ACC112 (cell line): ENCODE data around the gene TUBGCP6.

Experiments
- H2AFZ ChIP-seq: fragments of 200-600 bp; sonication (generic); one replicate; pipeline ENCODE4 v1.6.0; 2017; ENCODE audit warnings: antibody characterized with exemption, low read length; ENCODE audit not compliant: unreplicated experiment
- H3K27ac ChIP-seq: fragments of 200-600 bp; sonication (generic); 2 replicates; pipeline ENCODE4 v1.5.1; 2014; ENCODE audit warnings: low read depth, mild to moderate bottlenecking, antibody characterized with exemption, low read length, moderate library complexity
- H3K27me3 ChIP-seq: fragments of 200-600 bp; sonication (generic); 2 replicates; pipeline ENCODE4 v1.6.1; 2014; ENCODE audit warnings: mild to moderate bottlenecking, antibody characterized with exemption, low read length, moderate library complexity, mixed read lengths; ENCODE audit not compliant: insufficient read depth
- H3K36me3 ChIP-seq: fragments of 200-600 bp; sonication (generic); 2 replicates; pipeline ENCODE4 v1.6.1; 2016; ENCODE audit warnings: mild to moderate bottlenecking, antibody characterized with exemption, low read length, moderate library complexity, mixed read lengths; ENCODE audit not compliant: insufficient read depth
- H3K4me1 ChIP-seq: fragments of 200-600 bp; sonication (generic); one replicate; pipeline ENCODE4 v1.6.1; 2016; ENCODE audit warnings: low read length, mixed read lengths; ENCODE audit not compliant: insufficient read depth, unreplicated experiment, control insufficient read depth
- H3K4me3 ChIP-seq: fragments of 200-600 bp; sonication (generic); 2 replicates; pipeline ENCODE4 v1.5.1; 2014; ENCODE audit warnings: mild to moderate bottlenecking, low read depth, low read length
- H3K79me2 ChIP-seq: fragments of 200-600 bp; sonication (generic); one replicate; pipeline ENCODE4 v1.6.0; 2016; ENCODE audit warnings: low read length; ENCODE audit not compliant: control insufficient read depth, unreplicated experiment, insufficient read depth

The TUBGCP6 gene

DNA sequence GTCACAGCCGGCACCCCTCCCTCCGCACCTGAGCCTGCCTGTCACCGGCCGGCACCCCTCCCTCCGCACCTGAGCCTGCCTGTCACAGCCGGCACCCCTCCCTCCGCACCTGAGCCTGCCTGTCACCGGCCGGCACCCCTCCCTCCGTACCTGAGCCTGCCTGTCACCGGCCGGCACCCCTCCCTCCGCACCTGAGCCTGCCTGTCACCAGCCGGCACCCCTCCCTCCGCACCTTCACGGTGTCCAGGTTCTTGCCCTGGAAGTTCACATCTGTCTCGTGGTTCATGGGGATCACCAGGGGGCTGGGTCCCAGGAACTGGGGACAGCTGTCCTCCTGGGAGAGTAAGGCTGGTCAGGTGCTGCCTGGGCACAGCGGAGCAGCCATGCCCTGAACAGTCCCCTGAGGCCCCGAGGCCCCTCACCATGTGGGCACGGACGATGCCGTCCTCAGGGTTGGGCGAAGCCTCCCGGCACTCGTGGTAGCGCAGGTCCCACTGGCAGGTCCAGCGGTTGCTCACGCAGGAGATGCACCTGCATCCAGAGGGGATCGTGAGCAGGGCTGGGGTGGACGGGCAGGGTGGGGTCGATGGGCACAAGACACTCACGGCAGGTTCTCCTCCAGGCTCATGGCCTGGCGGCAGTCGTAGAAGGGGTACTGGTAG lies 40.9 kb upstream of the TUBGCP6 start:
- Histone ChIP-seq H3K4me3 (no peak overlapping the region), H3K36me3 (peaks cover 6% of the 10 kb centered on the region; the same call in 1 of the 2 replicates), H3K27ac (no peak overlapping the region), H3K4me1 (peaks cover 10% of the 10 kb centered on the region), H2AFZ (no peak overlapping the region), H3K27me3 (no peaks in the 10 kb centered on the region), H3K79me2 (peaks cover 9% of the 10 kb centered on the region)

DNA sequence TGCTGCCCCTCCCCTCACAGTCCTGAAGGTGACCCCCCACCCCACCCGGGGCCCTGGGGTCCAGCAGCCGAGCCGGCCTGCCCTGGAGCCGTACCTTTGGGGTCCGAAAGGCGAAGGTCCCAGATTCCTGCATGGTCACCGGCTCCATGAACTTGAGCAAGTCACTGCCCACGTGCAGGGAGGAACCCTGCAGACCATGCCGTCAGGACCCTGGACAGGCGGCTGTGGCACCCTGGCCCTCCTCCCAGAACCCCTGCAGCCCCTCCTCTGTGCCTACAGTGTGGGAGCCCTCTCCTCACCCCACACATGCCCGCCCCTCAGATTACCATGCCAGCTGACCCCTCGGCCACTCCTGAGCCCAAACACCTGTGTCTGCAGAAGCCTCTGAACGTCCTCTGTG lies 39.7 kb upstream of the TUBGCP6 start:
- Histone ChIP-seq H3K36me3 (peaks cover 6% of the 10 kb centered on the region; the same call in 1 of the 2 replicates), H3K4me1 (peaks cover 10% of the 10 kb centered on the region), H3K4me3 (no peak overlapping the region), H3K27ac (no peak overlapping the region), H3K79me2 (peaks cover 5% of the 10 kb centered on the region), H3K27me3 (no peaks in the 10 kb centered on the region), H2AFZ (no peak overlapping the region)

- peaks cover 10% of the 10 kb centered on the region for H3K4me1 ChIP-seq
- no peak overlapping the region for H2AFZ ChIP-seq
- H3K27me3 ChIP-seq: no peaks in the 10 kb centered on the region
- H3K4me3 ChIP-seq: no peak overlapping the region
- peaks cover 6% of the 10 kb centered on the region; the same call in 1 of the 2 replicates for H3K36me3 ChIP-seq
- H3K27ac ChIP-seq: no peak overlapping the region
- peaks cover 5% of the 10 kb centered on the region for H3K79me2 ChIP-seq
Observed at GRCh38 chr22:50283821-50284220, 39.0 kb upstream of the TUBGCP6 start.

GRCh38 chr22:50282361-50283155 lies 37.7 kb upstream of the TUBGCP6 start:
- H2AFZ ChIP-seq: no peak overlapping the region
- no peak overlapping the region for H3K4me3 ChIP-seq
- H3K27ac ChIP-seq: no peak overlapping the region
- H3K79me2 ChIP-seq: no peaks in the 10 kb centered on the region
- H3K36me3 ChIP-seq: peaks cover 6% of the 10 kb centered on the region; the same call in 1 of the 2 replicates
- H3K27me3 ChIP-seq: no peaks in the 10 kb centered on the region
- H3K4me1 ChIP-seq: peaks cover 10% of the 10 kb centered on the region

DNA sequence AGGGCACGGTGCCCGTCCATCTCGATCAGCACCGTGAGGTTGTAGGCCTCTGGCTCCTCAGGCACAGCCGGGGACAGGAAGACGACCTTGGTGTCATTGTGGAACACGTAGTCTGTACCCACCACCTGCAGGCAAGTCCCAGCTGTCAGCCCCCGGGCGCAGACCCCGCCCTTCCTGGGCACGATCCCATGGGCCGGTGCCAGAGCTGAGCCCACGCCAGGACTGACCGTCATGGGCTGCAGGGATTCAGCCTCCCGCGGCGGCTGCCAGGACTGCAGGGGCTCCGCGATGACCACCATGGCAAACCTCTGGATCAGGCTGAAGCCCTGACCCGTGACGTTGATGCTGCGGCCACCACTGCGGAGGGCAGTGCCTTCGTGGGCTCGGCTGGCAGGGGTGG lies 37.1 kb upstream of the TUBGCP6 start:
- H3K4me3 ChIP-seq: no peak overlapping the region
- no peak overlapping the region for H3K27ac ChIP-seq

DNA sequence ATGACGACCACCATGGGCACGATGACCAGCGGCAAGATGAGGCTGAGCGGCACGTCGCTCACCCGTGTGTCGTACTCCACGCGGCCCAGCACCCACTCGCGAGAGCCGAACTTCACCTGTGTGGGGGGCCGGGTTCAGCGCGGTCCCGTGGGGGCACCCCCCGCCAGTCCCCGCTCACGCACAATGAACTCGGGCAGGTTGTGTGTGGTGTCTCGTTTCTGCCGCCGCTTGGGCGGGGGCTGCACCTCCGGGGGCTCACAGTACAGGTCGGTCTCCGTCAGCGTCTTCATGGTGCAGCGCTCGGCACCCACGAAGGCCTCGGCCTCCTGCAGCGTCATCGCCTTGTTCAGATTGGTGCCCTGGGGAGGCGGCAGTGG lies 36.5 kb upstream of the TUBGCP6 start:
- no peak overlapping the region for H2AFZ ChIP-seq
- H3K27ac ChIP-seq: no peak overlapping the region
- H3K79me2 ChIP-seq: no peaks in the 10 kb centered on the region
- H3K36me3 ChIP-seq: peaks cover 9% of the 10 kb centered on the region; the same call in 1 of the 2 replicates
- H3K27me3 ChIP-seq: no peaks in the 10 kb centered on the region
- peaks cover 10% of the 10 kb centered on the region for H3K4me1 ChIP-seq
- no peak overlapping the region for H3K4me3 ChIP-seq

More for the DNA sequence above, 37.1 kb upstream of the TUBGCP6 start:
- Histone ChIP-seq H2AFZ (no peak overlapping the region), H3K79me2 (no peaks in the 10 kb centered on the region), H3K27me3 (no peaks in the 10 kb centered on the region), H3K4me1 (peaks cover 10% of the 10 kb centered on the region), H3K36me3 (peaks cover 9% of the 10 kb centered on the region; the same call in 1 of the 2 replicates)

DNA sequence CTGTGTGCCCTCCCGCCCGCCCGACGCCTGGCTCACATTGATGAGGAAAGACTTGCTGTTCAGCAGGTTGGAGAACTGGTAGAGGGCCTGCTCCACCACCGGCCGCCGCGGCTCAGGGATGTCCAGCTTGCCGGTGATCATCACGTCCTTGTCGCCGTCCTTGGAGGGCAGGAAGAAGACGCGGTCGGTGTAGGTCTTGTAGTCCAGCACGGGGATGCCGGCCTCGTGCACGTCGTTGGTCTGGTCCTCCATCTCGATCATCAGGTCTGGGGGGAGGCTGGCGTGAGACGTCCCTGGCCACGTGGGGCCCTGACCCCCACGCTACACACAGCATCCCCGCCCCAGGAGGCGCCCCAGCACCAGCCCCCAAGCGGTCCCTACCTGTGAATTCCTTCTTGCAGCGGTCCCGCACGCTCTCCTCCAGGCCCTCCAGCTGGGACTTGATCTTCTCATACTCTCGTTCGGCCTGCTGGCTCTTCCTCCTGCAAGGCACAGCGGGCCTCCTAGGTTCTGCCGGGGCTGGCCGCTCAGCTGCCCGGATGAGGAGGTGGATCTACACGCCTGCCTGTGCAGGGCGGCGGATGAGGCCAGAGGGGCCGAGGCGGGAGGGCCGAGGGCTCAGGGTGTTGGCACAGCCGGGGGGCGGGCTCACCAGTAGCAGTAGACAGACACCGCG lies 36.0 kb upstream of the TUBGCP6 start:
- H3K27ac ChIP-seq: no peak overlapping the region
- H3K36me3 ChIP-seq: peaks cover 9% of the 10 kb centered on the region; the same call in 1 of the 2 replicates
- no peak overlapping the region for H2AFZ ChIP-seq
- H3K79me2 ChIP-seq: no peaks in the 10 kb centered on the region
- no peaks in the 10 kb centered on the region for H3K27me3 ChIP-seq
- H3K4me1 ChIP-seq: peaks cover 10% of the 10 kb centered on the region
- H3K4me3 ChIP-seq: no peak overlapping the region

DNA sequence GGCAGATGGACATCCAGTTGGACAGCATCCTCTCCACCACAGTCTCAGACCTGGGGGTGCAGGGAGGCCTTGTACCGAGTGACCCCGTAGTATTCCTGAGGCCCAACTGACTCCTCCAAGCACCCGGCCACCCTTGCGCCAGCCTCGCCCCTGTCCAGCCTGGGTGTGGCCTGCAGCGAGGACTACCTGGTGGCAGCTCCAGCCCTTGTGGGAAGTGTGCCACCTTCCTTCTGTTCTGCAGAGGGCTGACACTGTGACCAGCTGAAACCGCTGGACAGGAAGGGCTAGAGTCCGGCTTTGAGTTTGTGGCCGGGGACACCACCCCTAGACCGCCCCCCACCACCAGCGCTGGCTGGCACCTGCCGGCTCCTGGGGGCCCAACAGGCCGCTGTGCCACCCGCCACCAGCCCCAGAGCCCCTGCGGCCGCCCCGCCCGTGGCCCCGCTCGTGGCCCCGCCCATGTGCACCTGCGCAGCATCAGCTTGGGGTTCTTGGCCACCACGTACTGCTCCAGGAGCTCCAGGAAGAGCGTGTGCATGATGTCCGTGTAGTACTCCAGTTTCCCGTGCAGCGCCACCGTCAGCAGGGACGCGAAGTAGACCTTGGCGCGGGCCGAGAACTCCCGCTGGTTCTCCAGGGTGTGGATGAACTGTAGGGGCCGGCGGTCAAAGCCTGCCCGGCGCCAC lies 35.3 kb upstream of the TUBGCP6 start:
- Histone ChIP-seq H3K36me3 (peaks cover 9% of the 10 kb centered on the region; the same call in 1 of the 2 replicates), H3K27ac (no peak overlapping the region), H3K79me2 (no peaks in the 10 kb centered on the region), H2AFZ (no peak overlapping the region), H3K4me1 (peaks cover 10% of the 10 kb centered on the region), H3K27me3 (no peaks in the 10 kb centered on the region), H3K4me3 (no peak overlapping the region)

DNA sequence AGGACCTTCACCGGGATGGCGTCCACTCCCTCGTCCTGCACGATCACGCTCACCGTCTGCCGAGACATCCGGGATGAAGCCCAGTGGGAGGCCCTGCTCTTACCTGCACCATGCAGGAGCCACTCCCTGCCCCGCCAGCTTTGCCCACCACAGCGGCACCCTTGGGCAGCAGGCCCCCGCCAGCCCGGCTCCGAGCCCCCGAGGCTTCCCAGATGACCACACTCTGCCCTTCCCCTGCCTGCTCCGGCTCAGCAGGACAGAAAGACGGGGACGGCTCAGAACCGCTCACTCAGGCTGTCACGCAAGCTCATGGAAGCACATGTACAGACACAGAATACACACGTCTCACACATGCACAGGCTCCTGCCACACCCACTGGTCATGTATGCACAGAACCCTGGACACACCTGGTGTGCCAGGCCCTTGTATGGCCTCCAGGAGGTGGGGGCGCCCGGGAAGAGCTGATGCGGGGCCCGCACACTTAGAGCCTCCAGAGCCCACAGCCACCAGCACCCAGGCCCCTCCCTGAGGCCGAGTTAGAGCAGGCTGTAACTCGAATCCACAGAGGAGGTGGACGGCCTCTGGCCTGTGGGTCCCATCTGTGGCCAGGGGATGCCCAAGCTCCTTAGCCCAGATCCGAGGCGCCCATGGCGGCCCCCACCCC lies 34.3 kb upstream of the TUBGCP6 start:
- H3K4me3 ChIP-seq: no peak overlapping the region
- H3K36me3 ChIP-seq: peaks cover 9% of the 10 kb centered on the region; the same call in 1 of the 2 replicates
- no peaks in the 10 kb centered on the region for H3K27me3 ChIP-seq
- peaks cover 10% of the 10 kb centered on the region for H3K4me1 ChIP-seq
- no peaks in the 10 kb centered on the region for H3K79me2 ChIP-seq
- no peak overlapping the region for H2AFZ ChIP-seq
- H3K27ac ChIP-seq: no peak overlapping the region

GRCh38 chr22:50278461-50278860 lies 33.6 kb upstream of the TUBGCP6 start:
- Histone ChIP-seq H3K27me3 (no peaks in the 10 kb centered on the region), H3K27ac (no peak overlapping the region), H2AFZ (no peak overlapping the region), H3K4me1 (peaks cover 10% of the 10 kb centered on the region), H3K79me2 (no peaks in the 10 kb centered on the region), H3K36me3 (peaks cover 9% of the 10 kb centered on the region; the same call in 1 of the 2 replicates), H3K4me3 (no peak overlapping the region)
